Glomerular endothelial cell (primary cell): ENCODE data around the gene ZNF574. TPM values are rescaled to one million over a fixed set of nuclear protein-coding genes. Genes with fewer than 3 reads are reported as not detected.
A peak's percentile ranks its signal among the peaks of the same experiment; 100 is the strongest.
"Not testable (repeated sequence)": the region's sequence is repeated elsewhere in the genome, so short reads cannot be mapped to it uniquely, and the experiment has no call there.

Source experiments
- DNase-seq: peaks from one replicate; pipeline ENCODE4 v3.0.0-alpha.2; 2011; ENCODE audit warnings: low read depth, low spot score; ENCODE audit errors: extremely low read depth
- total RNA-seq: library from RNA; depleted of rRNA; stranded (reverse); fragments of >200 nt; gene quantifications from 2 replicates; pipeline ENCODE4 v1.2.3, GENCODE V29; 2015

The ZNF574 gene, protein sequence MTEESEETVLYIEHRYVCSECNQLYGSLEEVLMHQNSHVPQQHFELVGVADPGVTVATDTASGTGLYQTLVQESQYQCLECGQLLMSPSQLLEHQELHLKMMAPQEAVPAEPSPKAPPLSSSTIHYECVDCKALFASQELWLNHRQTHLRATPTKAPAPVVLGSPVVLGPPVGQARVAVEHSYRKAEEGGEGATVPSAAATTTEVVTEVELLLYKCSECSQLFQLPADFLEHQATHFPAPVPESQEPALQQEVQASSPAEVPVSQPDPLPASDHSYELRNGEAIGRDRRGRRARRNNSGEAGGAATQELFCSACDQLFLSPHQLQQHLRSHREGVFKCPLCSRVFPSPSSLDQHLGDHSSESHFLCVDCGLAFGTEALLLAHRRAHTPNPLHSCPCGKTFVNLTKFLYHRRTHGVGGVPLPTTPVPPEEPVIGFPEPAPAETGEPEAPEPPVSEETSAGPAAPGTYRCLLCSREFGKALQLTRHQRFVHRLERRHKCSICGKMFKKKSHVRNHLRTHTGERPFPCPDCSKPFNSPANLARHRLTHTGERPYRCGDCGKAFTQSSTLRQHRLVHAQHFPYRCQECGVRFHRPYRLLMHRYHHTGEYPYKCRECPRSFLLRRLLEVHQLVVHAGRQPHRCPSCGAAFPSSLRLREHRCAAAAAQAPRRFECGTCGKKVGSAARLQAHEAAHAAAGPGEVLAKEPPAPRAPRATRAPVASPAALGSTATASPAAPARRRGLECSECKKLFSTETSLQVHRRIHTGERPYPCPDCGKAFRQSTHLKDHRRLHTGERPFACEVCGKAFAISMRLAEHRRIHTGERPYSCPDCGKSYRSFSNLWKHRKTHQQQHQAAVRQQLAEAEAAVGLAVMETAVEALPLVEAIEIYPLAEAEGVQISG
- total RNA-seq = 16.2 and 20.4 TPM in 2 replicates

DNA sequence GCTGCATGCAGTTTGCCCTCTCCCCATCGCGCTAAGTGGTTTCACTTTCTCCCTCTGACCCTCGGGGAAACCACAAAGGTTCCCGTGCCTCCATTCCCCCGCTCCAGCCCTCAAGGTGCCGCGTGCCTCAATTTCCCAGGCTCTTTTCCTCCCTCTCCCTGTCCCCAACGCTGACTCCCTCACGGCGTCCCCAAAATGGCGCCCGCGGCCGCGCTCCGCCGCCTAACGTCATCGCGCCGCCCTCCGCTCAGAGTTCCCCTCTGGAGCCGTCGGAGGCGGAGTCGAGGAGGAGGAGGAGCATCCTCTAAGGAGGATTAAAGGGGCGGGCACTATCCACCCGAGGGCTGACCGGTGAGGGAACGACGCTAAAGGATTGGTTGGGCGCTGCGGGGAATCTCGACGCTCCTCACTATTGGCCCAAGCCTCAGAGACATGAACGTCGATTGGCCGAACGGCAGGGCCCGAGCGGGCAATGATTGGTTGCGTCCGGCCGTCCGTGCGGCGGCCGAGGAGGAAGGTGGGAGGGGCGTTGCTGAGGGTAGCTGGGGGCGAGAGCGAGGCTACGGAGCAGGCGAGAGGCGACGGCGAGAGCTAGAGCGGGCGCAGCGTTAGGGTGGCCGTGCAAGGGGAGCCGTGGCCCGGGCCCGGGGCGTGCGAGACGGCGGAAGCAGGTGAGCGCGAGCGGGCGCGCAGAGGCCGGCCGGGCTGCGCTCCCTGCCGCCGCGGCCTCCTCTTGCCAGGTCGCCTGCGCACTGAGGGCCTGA, at the start of gene ZNF574:
Gene ZNF574 (plus strand): TSS at position 551 of the 764 bp plus-strand sequence. CDS start 2,441 bp downstream, outside the sequence.
- DNase-seq = peak; percentile 94

GRCh38 chr19:42028304-42029216, 47.4 kb upstream of the ZNF574 start:
- DNase-seq = no peak

DNA sequence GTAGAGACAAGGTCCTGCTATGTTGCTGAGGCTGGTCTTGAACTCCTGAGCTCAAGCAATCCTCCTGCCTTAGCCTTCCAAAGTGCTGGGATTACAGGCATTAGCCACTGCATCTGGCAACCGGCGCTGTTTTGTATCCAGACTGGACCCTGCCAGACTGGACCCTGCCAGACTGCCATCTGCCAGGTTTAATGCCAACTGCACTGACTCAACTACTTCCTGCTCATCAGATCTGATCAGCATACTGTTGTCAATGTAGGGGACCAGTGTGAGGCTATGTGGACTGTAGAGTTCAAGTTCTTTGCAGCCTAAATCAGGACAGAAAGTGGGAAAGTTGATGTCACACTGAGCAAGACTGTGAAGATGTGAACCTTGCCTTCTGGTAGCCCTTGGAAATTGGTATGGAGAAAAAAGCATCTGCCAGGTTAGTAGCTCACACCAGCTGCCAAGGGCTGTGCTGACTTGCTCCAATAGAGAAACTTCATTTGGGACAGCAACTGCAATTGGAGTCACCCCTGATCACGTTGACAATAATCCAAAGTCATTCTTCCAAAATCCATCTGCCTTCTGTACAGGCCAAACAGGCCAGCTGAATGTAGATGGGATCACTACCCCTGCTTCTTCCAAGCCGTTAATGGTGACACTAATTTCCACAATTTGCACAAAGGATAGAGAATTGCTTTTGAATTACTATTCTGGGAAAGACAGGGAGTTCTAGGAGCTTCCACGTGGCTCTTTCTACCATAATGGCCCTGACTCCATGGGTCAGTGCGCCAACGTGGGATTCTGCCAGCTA, 45.1 kb upstream of the ZNF574 start:
- DNase-seq = no peak

GRCh38 chr19:42032431-42032830, 43.5 kb upstream of the ZNF574 start:
- DNase-seq = no peak

DNA sequence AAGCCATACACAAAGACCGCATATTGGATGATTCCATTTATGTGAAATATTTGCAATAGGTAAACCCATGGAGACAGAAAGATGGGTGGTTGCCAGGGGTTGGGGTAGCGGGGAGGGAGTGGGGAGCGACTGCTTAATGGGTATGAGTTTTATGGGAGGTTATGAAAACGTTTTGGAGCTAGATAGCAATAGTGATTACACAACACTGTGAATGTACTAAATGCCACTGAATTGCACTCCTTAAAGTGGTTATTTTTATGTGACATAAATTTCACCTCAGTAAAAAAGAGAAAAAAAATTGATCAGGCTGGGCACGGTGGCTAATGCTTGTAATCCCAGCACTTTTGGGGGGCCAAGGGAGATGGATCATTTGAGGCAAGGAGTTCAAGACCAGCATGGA, 42.6 kb upstream of the ZNF574 start:
- no peak for DNase-seq

DNA sequence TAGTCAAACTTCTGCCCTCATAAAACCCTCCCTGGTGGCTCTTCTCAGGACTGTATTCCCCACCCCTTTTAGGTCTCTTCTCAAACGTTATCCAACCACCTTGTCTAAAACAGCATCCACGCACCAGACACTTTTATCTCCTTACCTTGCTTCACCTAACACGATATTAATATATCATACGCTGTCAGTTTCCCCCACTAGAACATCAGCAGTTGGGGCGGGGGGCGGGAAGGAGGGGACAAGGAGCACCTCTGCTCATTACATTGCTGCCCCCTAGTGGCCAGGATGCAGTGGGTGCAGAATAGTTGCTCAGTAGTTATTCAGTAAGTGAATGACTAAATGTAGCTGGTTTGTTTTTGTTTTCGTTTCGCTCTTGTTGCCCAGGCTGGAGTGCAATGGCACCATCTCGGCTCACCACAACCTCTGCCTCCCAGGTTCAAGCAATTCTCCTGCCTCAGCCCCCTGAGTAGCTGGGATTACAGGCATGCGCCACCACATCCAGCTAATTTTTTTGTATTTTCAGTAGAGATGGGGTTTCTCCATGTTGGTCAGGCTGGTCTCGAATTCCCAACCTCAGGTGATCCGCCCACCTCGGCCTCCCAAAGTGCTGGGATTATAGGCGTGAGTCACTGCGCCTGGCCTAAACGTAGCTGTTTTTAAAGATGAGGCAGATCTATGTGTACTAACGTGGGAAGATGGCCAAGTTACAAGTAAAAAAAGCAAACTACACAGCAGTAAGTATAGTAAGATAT, 41.1 kb upstream of the ZNF574 start:
- peak; percentile 16 for DNase-seq

DNA sequence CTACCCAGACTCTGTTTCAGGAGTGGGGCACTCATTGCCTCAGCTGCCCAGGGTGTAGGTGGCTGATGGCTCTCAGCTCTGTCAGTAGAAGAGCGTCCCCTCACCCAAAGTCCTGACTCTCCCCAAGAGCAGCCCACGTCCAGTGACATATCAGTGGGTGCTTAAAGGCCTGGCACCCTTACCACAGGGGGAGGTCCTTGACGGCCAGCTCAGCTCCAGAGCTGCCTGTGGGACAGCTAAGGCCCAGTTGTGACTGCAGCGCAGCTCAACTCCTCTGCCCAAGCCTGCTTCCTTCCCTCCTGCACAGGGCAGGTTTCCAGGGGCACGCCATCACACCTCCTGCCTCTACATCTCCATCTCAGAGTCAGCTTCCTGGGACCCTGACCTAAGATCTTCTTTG, 38.3 kb upstream of the ZNF574 start:
- DNase-seq = no peak

DNA sequence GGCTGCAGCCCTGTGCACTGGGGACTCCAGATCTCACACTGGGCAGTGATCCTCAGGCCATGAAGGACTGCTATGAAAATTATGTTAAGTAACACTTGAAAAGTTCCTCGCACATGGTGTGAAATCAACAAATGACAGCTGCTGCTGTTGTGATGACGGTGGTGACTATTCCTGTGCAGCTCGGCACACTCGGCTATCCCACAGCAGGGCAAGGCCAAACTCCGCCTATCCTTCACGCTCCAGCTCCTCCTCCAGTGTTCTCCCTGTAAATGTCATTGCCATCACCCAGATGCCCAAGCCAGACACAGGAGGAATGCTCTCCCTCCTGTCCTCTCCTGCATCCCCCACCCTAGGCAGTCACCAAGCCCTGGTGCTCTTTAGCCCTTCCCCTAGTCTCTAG, 37.3 kb upstream of the ZNF574 start:
- DNase-seq = no peak

DNA sequence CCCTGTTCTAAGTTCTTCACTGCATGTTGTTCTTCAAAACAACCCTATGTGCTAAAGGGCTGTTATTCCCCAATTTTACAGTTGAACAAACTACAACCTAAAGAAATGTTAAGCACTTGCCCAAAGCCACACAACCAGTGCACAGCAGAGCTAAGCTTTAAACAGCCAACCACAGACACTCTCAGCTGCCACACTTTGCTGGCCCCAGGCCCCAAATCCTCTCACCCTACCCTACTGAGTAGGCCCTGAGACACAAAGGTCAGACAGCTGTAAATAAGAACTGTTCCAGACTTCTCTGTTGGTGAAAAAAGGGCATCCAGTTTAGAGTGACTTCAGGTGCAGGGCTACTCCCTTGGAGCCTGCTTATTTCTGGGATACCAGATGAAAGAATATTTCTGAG, 35.9 kb upstream of the ZNF574 start:
- no peak for DNase-seq

GRCh38 chr19:42040491-42040890, 35.5 kb upstream of the ZNF574 start:
- DNase-seq = not testable (repeated sequence)

DNA sequence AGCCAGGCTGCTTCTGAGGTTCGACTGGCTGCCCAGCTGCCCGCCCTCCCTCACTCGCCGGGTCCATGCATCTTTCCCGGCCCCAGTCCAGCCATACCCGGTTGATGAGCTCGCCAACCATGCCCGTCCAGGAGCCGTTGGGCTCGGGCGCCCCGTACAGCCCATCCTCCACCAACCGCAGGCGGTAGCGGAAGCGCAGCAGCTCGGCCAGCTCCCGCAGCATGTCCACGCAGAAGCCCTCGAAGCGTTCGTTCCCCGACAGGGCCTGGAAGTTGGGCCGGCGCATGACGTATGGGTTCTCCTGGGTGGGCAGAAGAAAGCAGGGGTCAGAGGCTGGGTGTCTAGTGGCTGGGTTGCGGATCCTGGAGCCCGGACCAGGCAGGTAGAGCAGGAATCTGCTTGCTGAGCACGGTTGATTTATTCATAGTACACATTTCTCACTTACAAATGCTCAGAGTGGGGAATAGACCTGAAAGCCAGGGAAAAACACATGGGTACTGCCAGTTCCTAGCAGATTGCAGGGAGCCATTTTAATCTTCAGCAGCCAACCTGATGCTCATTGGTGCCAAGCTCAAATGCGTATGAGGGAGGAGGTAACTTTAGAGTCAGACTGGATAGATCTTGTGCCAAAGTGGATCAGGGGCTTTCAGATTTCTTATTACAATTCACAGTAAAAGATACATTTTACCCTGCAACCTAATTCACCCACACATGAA, 33.4 kb upstream of the ZNF574 start:
- DNase-seq = no peak

GRCh38 chr19:42045575-42045974, 30.4 kb upstream of the ZNF574 start:
- no peak for DNase-seq

GRCh38 chr19:42048992-42049391, 27.0 kb upstream of the ZNF574 start:
- no peak for DNase-seq

DNA sequence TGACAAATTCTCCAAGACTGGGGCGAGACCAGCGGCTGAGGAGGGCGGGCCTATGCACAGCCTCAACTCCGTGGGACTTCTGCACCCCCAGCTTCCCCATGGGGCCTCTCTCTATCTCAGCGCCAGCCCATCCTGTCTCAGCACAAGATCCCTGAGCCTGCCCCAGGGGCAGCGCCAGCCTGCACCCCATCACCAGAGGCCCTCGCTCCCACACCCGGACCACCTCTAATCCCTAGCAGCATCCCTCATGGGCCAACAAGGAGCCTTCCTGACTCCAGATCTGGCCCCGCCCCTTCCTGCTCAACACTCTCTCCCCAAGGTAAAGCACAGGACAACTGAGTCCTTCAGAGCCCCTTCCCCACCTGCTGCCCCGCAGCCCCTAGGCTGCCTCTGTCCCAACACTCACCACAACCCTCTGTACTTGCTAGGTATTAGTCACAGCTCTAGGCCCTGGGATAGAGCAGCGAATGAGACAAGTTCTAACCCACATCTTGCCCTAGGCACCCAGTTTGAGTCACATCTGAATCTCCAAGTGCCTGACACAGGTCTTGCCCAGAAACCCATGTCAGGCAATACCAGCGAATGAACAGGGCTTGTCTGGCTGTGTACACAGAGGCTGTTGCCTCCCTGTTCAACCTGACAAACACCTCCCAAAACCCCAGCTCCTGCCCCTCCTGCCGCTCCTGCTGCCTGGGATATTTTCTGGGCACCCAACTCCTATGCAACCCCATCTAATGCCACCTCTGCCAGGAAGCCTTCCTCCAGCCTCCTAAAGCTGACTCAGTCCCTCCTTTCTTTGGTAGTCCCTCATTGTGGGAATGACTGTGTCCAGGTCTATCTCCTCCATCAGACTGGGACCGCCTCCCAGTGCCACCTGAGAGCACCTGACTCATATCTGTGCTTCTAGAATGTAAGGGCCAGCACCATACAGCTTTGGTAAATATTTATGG, 24.5 kb upstream of the ZNF574 start:
- DNase-seq = no peak

DNA sequence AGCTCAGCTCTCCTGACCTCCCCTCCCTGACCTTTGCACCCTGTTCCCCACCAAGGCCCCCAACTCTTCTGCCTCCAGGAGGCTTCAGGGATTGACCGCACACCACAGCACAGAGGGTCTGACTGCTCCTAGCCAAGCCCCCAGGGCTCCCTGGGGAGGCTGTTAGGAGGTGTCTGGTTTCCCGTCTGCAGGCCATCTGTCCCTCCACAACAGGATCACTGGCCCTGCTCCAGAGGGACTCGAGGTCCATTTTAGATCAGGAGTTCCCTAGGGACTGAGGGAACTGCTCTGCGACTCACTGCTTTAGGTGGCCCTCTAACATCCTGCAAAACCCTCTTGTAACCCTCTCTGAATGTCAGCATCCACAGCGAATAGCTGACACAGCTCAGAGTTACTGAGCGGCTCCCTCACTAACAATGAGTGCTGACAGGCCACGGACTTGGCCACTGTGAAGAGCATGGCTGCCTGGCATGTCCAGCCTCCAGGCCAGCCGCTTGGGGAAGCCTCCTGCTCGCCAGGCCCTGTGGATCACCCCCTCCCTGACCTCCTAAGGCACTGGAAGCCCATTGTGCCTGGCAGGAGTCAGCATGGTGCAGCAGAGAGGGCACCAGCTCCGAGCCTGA, 23.6 kb upstream of the ZNF574 start:
- no peak for DNase-seq
